Erythroblast (primary cell): Measurements from ENCODE around the gene SNAI1.

Experiments used
- GATA1 ChIP-seq: IDR thresholded peaks from 2 replicates; pipeline ENCODE4 v1.6.1; 2011; ENCODE audit warnings: low read depth, mild to moderate bottlenecking, control low read depth, low read length, moderate library complexity
- POLR2A ChIP-seq: IDR thresholded peaks from 2 replicates; pipeline ENCODE4 v1.6.1; 2011; ENCODE audit warnings: mild to moderate bottlenecking, low read length

DNA sequence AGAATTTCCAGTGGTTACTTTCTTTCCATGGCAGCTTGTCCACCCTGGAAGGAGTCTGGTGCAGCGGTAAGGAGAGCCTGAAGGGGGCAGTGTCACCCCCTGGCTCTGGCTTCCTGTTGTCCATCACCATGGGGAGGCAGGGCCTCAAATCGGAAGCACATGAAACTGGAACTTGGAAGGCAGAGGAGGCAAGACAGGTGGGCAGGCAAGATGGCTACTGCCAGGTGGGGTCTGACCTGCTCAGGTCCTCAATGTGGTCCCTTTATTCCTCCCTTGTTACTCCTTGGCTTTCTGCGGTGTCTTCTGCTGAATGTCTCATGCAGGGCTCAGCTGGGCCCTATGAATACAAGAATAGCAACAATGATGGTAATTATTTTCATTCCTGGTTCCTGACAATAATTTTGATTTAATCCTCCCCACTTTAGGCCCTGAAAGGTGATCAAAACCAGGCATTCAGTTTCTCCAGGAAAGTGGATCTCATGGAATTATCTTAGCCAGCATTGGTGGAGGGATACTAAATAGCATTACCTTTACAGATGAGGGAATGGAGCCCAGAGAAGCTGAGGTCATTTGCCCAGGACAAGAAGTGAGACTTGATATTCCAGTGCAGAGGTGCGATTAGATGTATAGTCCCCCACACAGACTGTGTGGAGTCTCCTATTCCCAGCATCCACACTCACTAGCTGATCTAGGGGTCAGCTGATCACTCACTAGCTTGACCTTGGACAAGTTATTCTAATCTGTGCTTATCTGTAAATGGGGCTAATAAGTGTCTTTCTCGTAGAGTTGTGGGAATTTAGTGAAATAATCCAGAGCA, 17.6 kb upstream of the SNAI1 start:
- no peak for TF ChIP-seq POLR2A
- no peak for TF ChIP-seq GATA1
